Measurements from ENCODE around the gene ANO1.

ANO1 gene

GRCh38 chr11:70104419-70104818, 26.3 kb downstream of the ANO1 start:
- no peak overlapping the region for H3K4me3 ChIP-seq (ENCODE audit: insufficient read depth, low read length, poor library complexity, severe bottlenecking)
- no peaks in the 10 kb centered on the region for H3K79me2 ChIP-seq (ENCODE audit: insufficient read depth, low read length)
- no peaks in the 10 kb centered on the region for H3K27me3 ChIP-seq (ENCODE audit: low read length)
- H3K9me2 ChIP-seq (replicated peaks; ENCODE audit: insufficient read depth, low read length), result no peaks in the 10 kb centered on the region
- no peak overlapping the region for H2AFZ ChIP-seq (ENCODE audit: low read depth, low read length, severe bottlenecking)
- TF ChIP-seq, protein P1, sequence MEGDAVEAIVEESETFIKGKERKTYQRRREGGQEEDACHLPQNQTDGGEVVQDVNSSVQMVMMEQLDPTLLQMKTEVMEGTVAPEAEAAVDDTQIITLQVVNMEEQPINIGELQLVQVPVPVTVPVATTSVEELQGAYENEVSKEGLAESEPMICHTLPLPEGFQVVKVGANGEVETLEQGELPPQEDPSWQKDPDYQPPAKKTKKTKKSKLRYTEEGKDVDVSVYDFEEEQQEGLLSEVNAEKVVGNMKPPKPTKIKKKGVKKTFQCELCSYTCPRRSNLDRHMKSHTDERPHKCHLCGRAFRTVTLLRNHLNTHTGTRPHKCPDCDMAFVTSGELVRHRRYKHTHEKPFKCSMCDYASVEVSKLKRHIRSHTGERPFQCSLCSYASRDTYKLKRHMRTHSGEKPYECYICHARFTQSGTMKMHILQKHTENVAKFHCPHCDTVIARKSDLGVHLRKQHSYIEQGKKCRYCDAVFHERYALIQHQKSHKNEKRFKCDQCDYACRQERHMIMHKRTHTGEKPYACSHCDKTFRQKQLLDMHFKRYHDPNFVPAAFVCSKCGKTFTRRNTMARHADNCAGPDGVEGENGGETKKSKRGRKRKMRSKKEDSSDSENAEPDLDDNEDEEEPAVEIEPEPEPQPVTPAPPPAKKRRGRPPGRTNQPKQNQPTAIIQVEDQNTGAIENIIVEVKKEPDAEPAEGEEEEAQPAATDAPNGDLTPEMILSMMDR (IDR thresholded peaks at IDR 0.05; ENCODE audit: insufficient read depth, low read length, poor library complexity, severe bottlenecking), result no peak
- TF ChIP-seq EZH2phosphoT487 (conservative IDR thresholded peaks at IDR 0.05; ENCODE audit: low read length), result no peak
- no peaks in the 10 kb centered on the region for H3K36me3 ChIP-seq (ENCODE audit: low read length)
- no peaks in the 10 kb centered on the region for H4K20me1 ChIP-seq (ENCODE audit: low read depth, low read length)
- H3K9me3 ChIP-seq (ENCODE audit: insufficient read depth, low read length), result no peaks in the 10 kb centered on the region
- H3K4me2 ChIP-seq (ENCODE audit: low read depth, low read length, poor library complexity, severe bottlenecking), result no peak overlapping the region
- H3K27ac ChIP-seq (ENCODE audit: low read depth, low read length), result no peak overlapping the region
- H3K9ac ChIP-seq (ENCODE audit: low read length), result no peak overlapping the region
- no peaks in the 10 kb centered on the region for H3F3A ChIP-seq (ENCODE audit: insufficient read depth)

DNA sequence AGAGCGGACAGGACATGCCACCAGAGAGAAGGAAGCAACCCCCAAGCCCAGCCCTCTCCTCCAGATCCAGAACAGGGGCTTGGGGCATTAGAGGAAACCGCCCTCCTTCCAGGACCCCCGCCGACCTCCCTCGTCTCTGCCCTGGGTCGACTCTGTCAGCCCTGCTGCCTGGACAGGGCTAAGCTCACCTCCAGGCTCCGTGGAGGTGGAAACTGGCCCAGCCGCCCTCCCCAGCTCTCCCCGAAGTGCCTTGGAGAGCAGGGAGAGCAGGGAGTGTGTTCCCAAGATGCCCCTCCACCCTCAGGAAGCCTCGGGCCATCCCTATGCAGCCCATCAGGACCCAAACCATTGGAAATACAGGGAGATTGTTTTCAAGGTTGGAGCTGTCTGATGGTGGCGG, 26.8 kb downstream of the ANO1 start:
- no peak for TF ChIP-seq EZH2phosphoT487 (conservative IDR thresholded peaks at IDR 0.05; ENCODE audit: low read length)
- TF ChIP-seq, protein P1 (IDR thresholded peaks at IDR 0.05; ENCODE audit: insufficient read depth, low read length, poor library complexity, severe bottlenecking), result no peak

GRCh38 chr11:70105369-70105754, 27.2 kb downstream of the ANO1 start:
- no peaks in the 10 kb centered on the region for H3K27me3 ChIP-seq (ENCODE audit: low read length)
- no peak overlapping the region for H3K4me2 ChIP-seq (ENCODE audit: low read depth, low read length, poor library complexity, severe bottlenecking)
- H3K79me2 ChIP-seq (ENCODE audit: insufficient read depth, low read length), result no peaks in the 10 kb centered on the region
- TF ChIP-seq, protein P1 (IDR thresholded peaks at IDR 0.05; ENCODE audit: insufficient read depth, low read length, poor library complexity, severe bottlenecking), result no peak
- TF ChIP-seq EZH2phosphoT487 (conservative IDR thresholded peaks at IDR 0.05; ENCODE audit: low read length), result no peak
- no peak overlapping the region for H2AFZ ChIP-seq (ENCODE audit: low read depth, low read length, severe bottlenecking)
- no peaks in the 10 kb centered on the region for H3K9me2 ChIP-seq (replicated peaks; ENCODE audit: insufficient read depth, low read length)
- no peaks in the 10 kb centered on the region for H3K9me3 ChIP-seq (ENCODE audit: insufficient read depth, low read length)
- no peaks in the 10 kb centered on the region for H3F3A ChIP-seq (ENCODE audit: insufficient read depth)
- no peaks in the 10 kb centered on the region for H4K20me1 ChIP-seq (ENCODE audit: low read depth, low read length)
- H3K4me3 ChIP-seq (ENCODE audit: insufficient read depth, low read length, poor library complexity, severe bottlenecking), result no peak overlapping the region
- H3K27ac ChIP-seq (ENCODE audit: low read depth, low read length), result no peak overlapping the region
- no peak overlapping the region for H3K9ac ChIP-seq (ENCODE audit: low read length)
- H3K36me3 ChIP-seq (ENCODE audit: low read length), result no peaks in the 10 kb centered on the region

More for the DNA sequence above, 26.8 kb downstream of the ANO1 start:
- Histone ChIP-seq H3K79me2 (ENCODE audit: insufficient read depth, low read length) (no peaks in the 10 kb centered on the region), H3K4me3 (ENCODE audit: insufficient read depth, low read length, poor library complexity, severe bottlenecking) (no peak overlapping the region), H3K9me3 (ENCODE audit: insufficient read depth, low read length) (no peaks in the 10 kb centered on the region), H3K9me2 (replicated peaks; ENCODE audit: insufficient read depth, low read length) (no peaks in the 10 kb centered on the region), H3K27me3 (ENCODE audit: low read length) (no peaks in the 10 kb centered on the region), H3K4me2 (ENCODE audit: low read depth, low read length, poor library complexity, severe bottlenecking) (no peak overlapping the region), H2AFZ (ENCODE audit: low read depth, low read length, severe bottlenecking) (no peak overlapping the region), H3K36me3 (ENCODE audit: low read length) (no peaks in the 10 kb centered on the region), H3K27ac (ENCODE audit: low read depth, low read length) (no peak overlapping the region), H4K20me1 (ENCODE audit: low read depth, low read length) (no peaks in the 10 kb centered on the region), H3K9ac (ENCODE audit: low read length) (no peak overlapping the region), H3F3A (ENCODE audit: insufficient read depth) (no peaks in the 10 kb centered on the region)

Measured in SU-DHL-6 (cell line).